ENCODE measurements around the gene MUC20.
"Not testable (repeated sequence)": the region's sequence is repeated elsewhere in the genome, so short reads cannot be mapped to it uniquely, and the experiment has no call there.

Gene MUC20

GRCh38 chr3:195732940-195733339 is 12.2 kb downstream of the MUC20 start:
- no peak for DNase-seq

- DNase-seq, result no peak
Observed at GRCh38 chr3:195735036-195735695, 14.4 kb downstream of the MUC20 start.

GRCh38 chr3:195736866-195737490 is 16.2 kb downstream of the MUC20 start:
- DNase-seq, result no peak

GRCh38 chr3:195737782-195738181 is 17.0 kb downstream of the MUC20 start:
- not testable (repeated sequence) for DNase-seq

GRCh38 chr3:195738274-195739044 is 17.7 kb downstream of the MUC20 start:
- no peak for DNase-seq

- DNase-seq, result no peak
Observed at GRCh38 chr3:195739561-195740111, 18.9 kb downstream of the MUC20 start.

- DNase-seq, result no peak
Observed at GRCh38 chr3:195744437-195744836, 23.7 kb downstream of the MUC20 start.

- no peak for DNase-seq
Observed at GRCh38 chr3:195746346-195746745, 25.6 kb downstream of the MUC20 start.

GRCh38 chr3:195746751-195747150 is 26.0 kb downstream of the MUC20 start:
- no peak for DNase-seq

- no peak for DNase-seq
Observed at GRCh38 chr3:195748661-195749060, 27.9 kb downstream of the MUC20 start.

- not testable (repeated sequence) for DNase-seq
Observed at GRCh38 chr3:195749101-195749500, 28.3 kb downstream of the MUC20 start.

- DNase-seq, result no peak
Observed at GRCh38 chr3:195750797-195751520, 30.2 kb downstream of the MUC20 start.

- DNase-seq, result no peak
Observed at GRCh38 chr3:195751560-195751959, 30.8 kb downstream of the MUC20 start.

- DNase-seq, result no peak
Observed at GRCh38 chr3:195752066-195752465, 31.3 kb downstream of the MUC20 start.

GRCh38 chr3:195752546-195753331 is 32.0 kb downstream of the MUC20 start:
- DNase-seq, result no peak

GRCh38 chr3:195753581-195753980 is 32.8 kb downstream of the MUC20 start:
- DNase-seq, result no peak

GRCh38 chr3:195754141-195754540 is 33.4 kb downstream of the MUC20 start:
- DNase-seq, result no peak

- DNase-seq, result no peak
Observed at GRCh38 chr3:195754906-195755305, 34.1 kb downstream of the MUC20 start.

- DNase-seq, result no peak
Observed at GRCh38 chr3:195755391-195755790, 34.6 kb downstream of the MUC20 start.

- no peak for DNase-seq
Observed at GRCh38 chr3:195755791-195756676, 35.3 kb downstream of the MUC20 start.

GRCh38 chr3:195757438-195757770 is 36.6 kb downstream of the MUC20 start:
- DNase-seq, result no peak
